ENCODE measurements around the gene TAF11L7.
A peak's percentile ranks its signal among the peaks of the same experiment; 100 is the strongest.
"Not testable (repeated sequence)": the region's sequence is repeated elsewhere in the genome, so short reads cannot be mapped to it uniquely, and the experiment has no call there.

TAF11L7 gene

DNA sequence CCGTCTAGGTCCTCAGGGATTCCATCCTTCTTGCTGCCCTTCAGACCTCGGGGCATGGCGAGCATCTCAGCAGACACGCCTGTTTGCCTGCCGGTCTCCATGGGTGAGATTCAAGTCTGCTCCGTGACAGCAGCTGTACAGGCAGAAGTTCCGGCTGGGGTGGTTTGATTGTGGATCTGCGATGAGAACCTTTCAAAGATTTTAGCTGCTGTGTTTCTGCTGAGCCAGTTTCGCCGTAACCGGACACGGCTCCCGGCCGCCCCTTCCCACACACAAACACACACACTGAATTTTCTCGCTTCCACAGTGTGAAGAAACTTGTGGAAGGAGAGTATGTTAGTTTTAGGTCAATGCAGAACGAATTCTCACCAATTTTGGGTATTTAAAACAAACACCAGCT, at the start of gene TAF11L7:
Gene TAF11L7 (minus strand): TSS at position 101 of the 400 bp plus-strand sequence.
- TF ChIP-seq, protein P1, sequence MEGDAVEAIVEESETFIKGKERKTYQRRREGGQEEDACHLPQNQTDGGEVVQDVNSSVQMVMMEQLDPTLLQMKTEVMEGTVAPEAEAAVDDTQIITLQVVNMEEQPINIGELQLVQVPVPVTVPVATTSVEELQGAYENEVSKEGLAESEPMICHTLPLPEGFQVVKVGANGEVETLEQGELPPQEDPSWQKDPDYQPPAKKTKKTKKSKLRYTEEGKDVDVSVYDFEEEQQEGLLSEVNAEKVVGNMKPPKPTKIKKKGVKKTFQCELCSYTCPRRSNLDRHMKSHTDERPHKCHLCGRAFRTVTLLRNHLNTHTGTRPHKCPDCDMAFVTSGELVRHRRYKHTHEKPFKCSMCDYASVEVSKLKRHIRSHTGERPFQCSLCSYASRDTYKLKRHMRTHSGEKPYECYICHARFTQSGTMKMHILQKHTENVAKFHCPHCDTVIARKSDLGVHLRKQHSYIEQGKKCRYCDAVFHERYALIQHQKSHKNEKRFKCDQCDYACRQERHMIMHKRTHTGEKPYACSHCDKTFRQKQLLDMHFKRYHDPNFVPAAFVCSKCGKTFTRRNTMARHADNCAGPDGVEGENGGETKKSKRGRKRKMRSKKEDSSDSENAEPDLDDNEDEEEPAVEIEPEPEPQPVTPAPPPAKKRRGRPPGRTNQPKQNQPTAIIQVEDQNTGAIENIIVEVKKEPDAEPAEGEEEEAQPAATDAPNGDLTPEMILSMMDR (IDR thresholded peaks at IDR 0.05), result not testable (repeated sequence)

DNA sequence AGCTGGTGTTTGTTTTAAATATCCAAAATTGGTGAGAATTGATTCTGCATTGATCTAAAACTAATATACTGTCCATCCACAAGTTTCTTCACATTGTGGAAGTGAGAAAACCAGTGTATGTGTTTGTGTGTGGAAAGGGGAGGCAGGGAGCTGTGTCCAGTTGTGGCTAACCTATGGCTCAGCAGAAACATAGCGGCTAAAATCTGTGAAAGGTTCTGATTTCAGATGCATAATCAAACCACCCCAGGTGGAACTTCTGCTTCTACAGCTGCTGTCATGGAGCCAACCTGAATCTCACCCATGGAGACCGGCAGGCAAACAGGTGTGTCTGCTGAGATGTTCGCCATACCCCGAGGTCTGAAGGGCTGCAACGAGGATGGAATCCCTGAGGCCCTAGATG, 48.6 kb upstream of the TAF11L7 start, which contains the start of gene TAF11L14:
Gene TAF11L14 (plus strand): TSS at position 301 of the 400 bp plus-strand sequence.
- TF ChIP-seq, protein P1 (IDR thresholded peaks at IDR 0.05), result no peak

DNA sequence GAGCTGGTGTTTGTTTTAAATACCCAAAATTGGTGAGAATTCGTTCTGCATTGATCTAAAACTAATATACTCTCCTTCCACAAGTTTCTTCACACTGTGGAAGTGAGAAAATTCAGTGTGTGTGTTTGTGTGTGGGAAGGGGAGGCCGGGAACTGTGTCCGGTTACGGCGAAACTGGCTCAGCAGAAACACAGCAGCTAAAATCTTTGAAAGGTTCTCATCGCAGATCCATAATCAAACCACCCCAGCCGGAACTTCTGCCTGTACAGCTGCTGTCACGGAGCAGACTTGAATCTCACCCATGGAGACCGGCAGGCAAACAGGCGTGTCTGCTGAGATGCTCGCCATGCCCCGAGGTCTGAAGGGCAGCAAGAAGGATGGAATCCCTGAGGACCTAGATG, 46.2 kb upstream of the TAF11L7 start, which contains the start of gene TAF11L13:
Gene TAF11L13 (plus strand): TSS at position 301 of the 400 bp plus-strand sequence.
- TF ChIP-seq, protein P1 (IDR thresholded peaks at IDR 0.05), result not testable (repeated sequence)

DNA sequence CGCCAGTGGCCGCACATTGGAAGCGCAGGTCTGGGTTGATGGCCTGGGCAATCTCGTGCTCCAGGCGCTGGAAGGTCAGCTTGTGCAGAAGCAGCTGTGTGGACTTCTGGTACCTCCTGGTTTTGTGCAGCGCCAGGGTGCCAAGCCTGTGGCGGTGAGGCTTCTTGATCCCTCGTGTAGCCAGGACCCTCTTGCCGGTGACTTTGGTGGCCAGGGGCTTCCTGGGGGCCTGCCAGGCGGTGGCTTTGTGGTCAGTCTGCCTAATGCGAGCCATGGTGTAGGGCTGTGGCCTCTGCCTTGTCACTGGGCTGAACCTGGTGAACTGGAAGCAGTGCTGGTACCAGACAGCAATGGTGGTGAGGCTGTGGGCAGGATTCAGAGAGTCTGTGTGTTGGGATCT, 40.1 kb upstream of the TAF11L7 start:
- TF ChIP-seq, protein P1 (IDR thresholded peaks at IDR 0.05), result no peak

DNA sequence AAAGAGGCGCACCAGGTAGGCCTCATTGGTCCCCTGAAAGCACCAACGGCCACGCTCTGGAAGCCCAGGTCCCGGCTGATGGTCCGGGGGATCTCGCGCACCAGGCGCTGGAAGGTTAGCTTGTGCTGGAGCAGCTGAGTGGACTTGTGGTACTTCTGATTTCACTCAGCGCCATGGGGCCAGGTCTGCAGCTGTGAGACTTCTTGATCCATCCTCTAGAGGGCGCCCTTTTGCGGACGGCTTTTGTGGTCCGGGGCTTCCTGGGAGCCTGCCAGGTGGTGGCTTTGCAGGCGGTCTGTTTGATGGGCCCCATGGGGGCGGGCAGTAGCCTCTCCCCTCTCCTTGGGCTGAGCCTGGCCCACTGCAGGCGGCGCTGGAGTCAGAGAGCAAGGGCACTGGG, 35.1 kb upstream of the TAF11L7 start:
- TF ChIP-seq, protein P1 (IDR thresholded peaks at IDR 0.05), result peak; percentile 47

DNA sequence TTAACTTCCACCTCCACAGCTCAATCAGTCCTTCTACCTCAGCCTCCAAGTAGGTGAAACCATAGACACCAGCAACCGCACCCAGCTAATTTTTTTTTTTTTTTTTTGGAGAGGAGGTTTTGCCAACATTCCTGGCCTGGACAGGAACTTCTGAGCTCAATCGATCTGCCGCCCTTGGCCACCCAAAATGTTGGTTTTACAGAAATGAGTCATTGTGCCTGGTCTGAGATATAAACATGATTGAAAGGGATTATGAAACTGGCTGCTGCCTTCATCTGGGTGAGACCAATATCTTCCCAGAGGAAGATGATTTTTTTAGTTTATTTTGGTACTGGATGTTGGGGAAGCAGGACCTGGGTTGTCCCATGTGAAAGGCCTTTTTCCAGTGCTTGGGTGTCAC, 33.8 kb upstream of the TAF11L7 start:
- TF ChIP-seq, protein P1 (IDR thresholded peaks at IDR 0.05), result no peak

DNA sequence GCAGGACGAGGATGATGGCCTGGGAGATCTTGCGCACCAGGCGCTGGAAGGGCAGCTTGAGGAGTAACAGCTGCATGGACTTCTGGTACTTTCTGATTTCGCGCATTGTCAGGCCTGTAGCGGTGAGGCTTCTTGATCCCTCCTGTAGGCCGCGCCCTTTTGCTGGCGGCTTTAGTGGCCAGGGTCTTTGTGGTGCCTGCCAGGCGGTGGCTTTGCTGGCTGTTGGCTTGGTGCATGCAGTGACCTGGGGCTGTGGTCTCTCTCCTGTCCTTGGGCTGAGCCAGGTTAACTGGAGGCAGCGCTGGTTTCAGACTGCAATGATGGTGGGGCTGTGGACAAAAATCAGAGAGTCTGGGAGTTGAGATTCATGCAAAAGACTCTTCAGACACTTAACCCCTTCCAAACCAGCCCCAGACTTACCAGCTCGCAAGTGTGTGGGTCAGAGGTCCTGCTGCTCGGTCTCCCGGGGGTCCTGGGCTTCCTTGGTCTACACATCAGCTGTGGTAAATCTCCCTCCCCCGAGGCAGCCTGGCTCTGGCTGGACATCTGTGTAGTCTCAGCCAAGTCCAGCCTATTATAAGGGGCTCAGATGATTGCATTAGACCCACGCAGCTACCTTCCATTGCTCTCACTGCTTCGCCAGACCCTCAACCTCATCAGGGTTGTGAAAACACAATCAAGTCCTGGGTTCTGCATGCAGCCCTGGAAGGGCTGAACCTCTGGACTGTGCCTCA, 29.5 kb upstream of the TAF11L7 start:
- TF ChIP-seq, protein P1 (IDR thresholded peaks at IDR 0.05), result no peak
